GM12892 (cell line): ENCODE data around the gene LMOD3.

ENCODE experiments used
- DNase-seq: peaks from one replicate; pipeline ENCODE4 v3.0.0; 2011; ENCODE audit not compliant: insufficient read length
- FAIRE-seq: peaks from 2 replicates; lab custom pipeline; 2011; peaks lifted over from hg19 to GRCh38; lab: Jason Lieb, UNC
- POLR2A ChIP-seq: IDR thresholded peaks from 2 replicates; pipeline ENCODE4 v1.6.1; 2011; ENCODE audit warnings: low read depth, low read length, control low read depth
- POLR2AphosphoS5 ChIP-seq: IDR thresholded peaks from 2 replicates; pipeline ENCODE4 v1.6.1; 2011; ENCODE audit warnings: low read depth, low read length, control low read depth
- TAF1 ChIP-seq: IDR thresholded peaks from 2 replicates; pipeline ENCODE4 v1.6.1; 2011; ENCODE audit warnings: low read depth, mild to moderate bottlenecking, control low read depth, low read length, borderline replicate concordance

LMOD3 gene

DNA sequence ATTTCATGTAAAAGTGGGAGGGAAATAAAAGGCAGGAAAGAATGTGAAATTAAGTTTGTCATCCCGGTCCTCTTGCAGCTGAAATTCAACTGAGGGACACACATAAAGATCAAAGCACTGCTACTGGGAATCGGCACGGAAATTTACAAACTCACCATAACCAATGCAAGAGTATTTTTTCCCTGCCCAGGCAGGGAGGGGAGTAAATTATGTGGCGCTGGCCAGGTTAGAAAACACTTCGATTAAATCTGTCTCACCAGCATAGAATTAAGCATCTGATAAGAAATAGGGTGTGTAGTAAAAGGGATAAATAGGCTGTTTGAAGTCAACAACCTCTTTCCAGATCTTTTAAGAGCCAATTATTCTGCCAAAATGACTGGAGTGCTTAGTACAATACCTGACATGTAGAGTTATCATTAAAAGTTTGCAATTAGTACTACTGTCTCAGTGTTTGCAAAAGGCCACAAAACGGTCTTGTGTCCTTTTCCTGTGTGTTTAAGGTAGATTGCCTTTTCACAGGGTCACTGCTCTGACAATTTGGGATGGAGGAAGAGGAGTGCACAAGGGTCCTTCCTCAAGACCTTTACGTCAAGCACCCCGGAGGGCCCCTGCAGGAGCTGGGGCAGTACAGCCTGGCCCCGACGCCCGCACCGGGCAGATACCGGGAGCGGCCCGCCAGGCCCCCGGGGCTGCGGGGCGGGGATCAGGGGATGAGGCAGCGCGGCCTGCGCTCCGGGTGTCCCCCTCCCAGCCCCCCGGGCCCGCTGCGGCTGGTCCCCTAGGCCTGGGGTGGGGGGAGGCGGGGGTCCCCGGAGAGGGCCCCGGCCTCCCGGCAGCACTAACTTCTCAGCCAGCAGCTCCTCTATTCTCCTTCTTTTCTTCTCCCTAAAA lies 42.9 kb downstream of the LMOD3 start:
- TF ChIP-seq POLR2AphosphoS5 (no peak), TAF1 (no peak), POLR2A (no peak)
- FAIRE-seq (peak; percentile 82), DNase-seq (no peak)

DNA sequence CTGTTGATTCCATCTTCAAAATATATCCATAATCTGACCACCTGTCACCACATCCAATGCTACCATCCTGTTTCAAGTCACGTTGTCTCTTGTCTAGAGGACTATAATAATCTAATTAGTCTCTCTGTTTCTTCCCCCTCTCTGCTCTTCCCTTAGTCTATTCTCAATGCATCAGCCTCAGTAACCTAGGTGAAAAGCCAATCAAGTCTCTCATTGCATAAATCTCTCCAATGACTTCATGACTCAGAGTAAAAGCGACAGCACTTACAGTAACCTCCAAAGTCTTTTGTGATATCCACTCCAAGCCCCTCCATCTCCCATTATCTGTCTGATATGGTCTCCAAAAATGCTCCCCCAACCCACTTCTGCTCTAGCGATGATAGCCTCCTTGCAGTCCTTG lies 49.5 kb downstream of the LMOD3 start:
- no peak for FAIRE-seq
- TF ChIP-seq POLR2A = no peak
- no peak for TF ChIP-seq POLR2AphosphoS5
- no peak for TF ChIP-seq TAF1
- DNase-seq = no peak

DNA sequence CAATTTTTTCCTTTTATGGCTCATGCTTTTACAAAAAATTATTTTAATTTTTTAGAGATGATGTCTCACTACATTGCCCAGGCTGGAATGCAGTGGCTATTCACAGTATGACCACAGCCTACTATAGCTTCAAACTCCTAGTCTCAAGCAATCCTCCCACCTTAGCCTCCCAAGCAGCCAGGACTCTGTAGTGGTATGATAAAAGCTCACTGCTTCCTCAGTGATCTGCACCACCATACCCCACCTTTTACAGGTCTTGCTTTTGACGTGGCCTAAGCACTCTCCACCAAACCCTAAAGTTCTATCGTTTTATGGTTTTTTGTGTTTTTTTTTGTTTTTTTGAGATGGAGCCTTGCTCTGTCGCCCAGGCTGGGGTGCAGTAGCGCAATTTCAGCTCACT lies 56.3 kb downstream of the LMOD3 start:
- FAIRE-seq = no peak
- TF ChIP-seq POLR2AphosphoS5 (no peak), TAF1 (no peak), POLR2A (no peak)
- no peak for DNase-seq

DNA sequence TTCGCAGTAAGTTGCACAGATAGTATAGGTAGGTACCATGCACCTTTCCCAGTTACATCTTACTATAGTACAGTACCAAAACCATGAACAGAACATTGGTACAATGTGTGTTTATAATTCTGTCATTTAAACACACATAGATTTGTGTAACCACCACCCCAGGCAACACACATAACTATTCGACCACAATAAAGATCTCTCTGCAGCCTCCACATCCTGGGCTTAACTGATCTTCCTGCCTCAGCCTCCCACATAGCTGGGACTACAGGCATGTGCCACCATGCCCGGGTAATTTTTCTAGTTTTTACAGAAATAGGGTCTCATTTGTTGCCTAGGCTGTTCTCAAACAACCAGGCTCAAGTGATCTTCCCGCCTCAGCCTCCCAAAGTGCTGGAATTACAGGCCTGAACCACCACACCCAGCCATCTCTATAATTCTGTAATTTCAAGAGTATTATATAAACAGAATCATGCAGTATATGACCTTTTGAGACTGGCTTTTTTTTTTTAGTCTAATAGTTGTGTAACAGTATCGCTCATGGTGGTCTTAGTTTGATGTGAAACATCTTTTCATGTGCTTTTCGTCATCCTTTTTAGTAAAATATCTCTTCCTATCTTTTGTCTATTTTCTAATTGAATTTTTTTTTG lies 57.0 kb downstream of the LMOD3 start:
- no peak for DNase-seq
- FAIRE-seq = no peak
- no peak for TF ChIP-seq POLR2A
- TF ChIP-seq TAF1 = no peak
- no peak for TF ChIP-seq POLR2AphosphoS5

DNA sequence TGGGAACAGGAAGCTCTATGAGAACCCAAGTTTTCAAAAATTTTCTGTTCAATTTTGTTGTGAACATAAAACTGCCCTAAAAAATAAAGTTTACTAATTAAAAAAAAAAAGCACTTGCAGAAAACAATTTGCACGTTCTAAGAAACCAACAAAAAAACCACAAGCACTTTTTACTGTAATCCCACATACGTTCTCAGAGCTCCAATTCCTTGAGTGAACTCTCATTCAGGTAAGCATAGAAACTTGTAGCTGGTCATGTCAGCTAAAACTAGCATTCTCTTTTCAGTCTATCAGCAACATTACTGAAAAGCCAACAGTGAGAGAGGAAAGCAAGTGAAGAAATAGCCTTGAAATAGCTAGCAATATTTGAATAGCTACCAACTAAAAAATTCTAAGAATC lies 58.8 kb downstream of the LMOD3 start:
- DNase-seq = no peak
- FAIRE-seq = peak; percentile 30
- no peak for TF ChIP-seq POLR2A
- TF ChIP-seq POLR2AphosphoS5 = no peak
- TF ChIP-seq TAF1 = no peak

DNA sequence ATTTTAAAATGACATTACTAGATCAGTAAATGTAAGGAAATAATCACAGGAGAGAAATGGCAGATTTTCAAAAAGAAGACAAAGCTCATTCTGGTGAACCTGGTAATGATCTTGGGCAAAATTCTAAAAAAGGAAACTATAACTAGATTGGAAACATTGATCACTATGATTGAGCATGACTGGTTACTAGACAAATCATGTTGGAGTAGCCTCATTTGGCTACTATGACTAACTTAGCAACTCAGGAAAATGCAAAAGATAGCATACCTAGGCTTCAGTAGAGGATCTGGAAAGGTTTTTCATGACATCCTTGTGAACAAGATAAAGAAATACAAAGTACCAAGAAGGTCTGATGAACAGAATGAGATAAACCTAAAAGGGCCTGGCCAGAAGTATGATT lies 62.7 kb downstream of the LMOD3 start:
- no peak for DNase-seq
- FAIRE-seq = no peak
- TF ChIP-seq POLR2A (no peak), POLR2AphosphoS5 (no peak), TAF1 (no peak)

DNA sequence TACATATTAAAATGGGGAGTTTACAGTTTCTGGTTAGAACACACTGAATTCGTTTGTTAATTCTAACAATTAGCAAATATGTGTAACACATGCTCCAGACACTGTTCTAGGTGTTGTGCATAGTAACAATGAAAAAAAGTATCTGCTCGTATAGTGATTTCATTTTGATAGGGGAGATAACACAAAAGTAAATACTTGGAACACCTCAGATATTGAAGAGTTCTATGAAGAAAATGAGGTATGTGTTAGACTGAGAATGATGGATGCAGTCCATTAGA lies 63.5 kb downstream of the LMOD3 start:
- FAIRE-seq (no peak), DNase-seq (no peak)
- TF ChIP-seq POLR2A = no peak
- TF ChIP-seq POLR2AphosphoS5 = no peak
- TF ChIP-seq TAF1 = no peak

DNA sequence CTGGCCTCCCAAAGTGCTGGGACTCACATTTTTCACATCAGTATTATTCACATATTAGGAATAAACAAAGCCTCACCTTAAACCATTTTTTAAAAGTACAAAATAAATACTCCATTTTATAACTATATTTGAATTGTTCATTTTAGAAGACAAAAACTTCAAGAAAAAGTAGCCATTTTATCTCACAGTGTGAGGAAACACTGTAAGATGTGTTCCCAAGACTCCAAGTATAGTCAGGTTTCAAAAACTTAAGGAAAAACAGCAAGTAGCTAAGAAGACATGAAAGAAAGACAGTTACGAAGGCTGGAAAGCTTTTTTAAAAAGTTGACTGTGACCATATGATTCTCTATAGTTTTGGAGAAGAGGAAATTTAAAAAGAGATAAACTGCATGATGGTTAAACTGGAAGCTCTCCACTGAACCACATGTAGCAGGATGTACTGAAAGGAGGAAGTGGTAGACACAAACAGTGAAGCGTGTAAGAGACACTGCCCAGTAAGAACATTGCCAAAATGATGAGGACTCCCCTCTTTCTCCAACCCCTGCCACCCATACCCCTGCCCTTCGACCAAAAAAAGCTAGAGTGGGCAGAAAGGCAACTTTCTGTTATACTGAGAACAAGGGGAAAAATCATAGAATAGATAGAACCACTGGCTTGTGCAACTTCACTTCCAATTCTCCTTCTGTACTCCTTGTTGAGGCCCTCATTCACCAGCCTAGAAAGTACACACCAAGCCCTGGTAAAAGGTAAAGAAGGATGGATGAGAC lies 64.0 kb downstream of the LMOD3 start:
- DNase-seq = no peak
- TF ChIP-seq POLR2A (no peak), TAF1 (no peak), POLR2AphosphoS5 (no peak)
- FAIRE-seq = peak; percentile 90
